ENCODE data around the gene TSPAN12. TPM values are rescaled to one million over a fixed set of nuclear protein-coding genes. Genes with fewer than 3 reads are reported as not detected.

TSPAN12 gene
- total RNA-seq, 1 donor = 1.8 TPM

- Histone ChIP-seq H3K27ac (ENCODE audit: low read depth, low read length) (no peak overlapping the region), H3K27me3 (ENCODE audit: insufficient read depth, low read length) (no peaks in the 10 kb centered on the region), H2AFZ (ENCODE audit: low read length) (no peak overlapping the region), H3K9me3 (ENCODE audit: low read depth, low read length) (no peaks in the 10 kb centered on the region), H3K4me3 (ENCODE audit: insufficient read depth, low read length) (no peak overlapping the region), H3K4me2 (ENCODE audit: insufficient read depth, low read length) (no peak overlapping the region), H3K79me2 (ENCODE audit: insufficient read depth, low read length) (no peaks in the 10 kb centered on the region), H3K4me1 (ENCODE audit: insufficient read depth, low read length) (no peaks in the 10 kb centered on the region), H4K20me1 (ENCODE audit: insufficient read depth, low read length) (no peaks in the 10 kb centered on the region), H3K36me3 (ENCODE audit: insufficient read depth, low read length) (no peaks in the 10 kb centered on the region)
- no peak for DNase-seq (ENCODE audit: insufficient read length, low spot score, missing footprints)
- no peak for TF ChIP-seq CTCF (IDR thresholded peaks at IDR 0.05; ENCODE audit: extremely low read depth, low read depth, low read length)
Observed at GRCh38 chr7:120799813-120800475, 58.0 kb downstream of the TSPAN12 start.

- Histone ChIP-seq H3K9me3 (ENCODE audit: low read depth, low read length) (no peaks in the 10 kb centered on the region), H3K27ac (ENCODE audit: low read depth, low read length) (no peak overlapping the region), H3K4me3 (ENCODE audit: insufficient read depth, low read length) (no peak overlapping the region), H3K4me2 (ENCODE audit: insufficient read depth, low read length) (no peak overlapping the region), H3K4me1 (ENCODE audit: insufficient read depth, low read length) (no peaks in the 10 kb centered on the region), H2AFZ (ENCODE audit: low read length) (no peak overlapping the region), H3K79me2 (ENCODE audit: insufficient read depth, low read length) (no peaks in the 10 kb centered on the region), H4K20me1 (ENCODE audit: insufficient read depth, low read length) (no peaks in the 10 kb centered on the region), H3K27me3 (ENCODE audit: insufficient read depth, low read length) (no peaks in the 10 kb centered on the region), H3K36me3 (ENCODE audit: insufficient read depth, low read length) (no peaks in the 10 kb centered on the region)
- DNase-seq (ENCODE audit: insufficient read length, low spot score, missing footprints) = no peak
- TF ChIP-seq CTCF (IDR thresholded peaks at IDR 0.05; ENCODE audit: extremely low read depth, low read depth, low read length) = no peak
Observed at GRCh38 chr7:120799147-120799546, 58.8 kb downstream of the TSPAN12 start.

GRCh38 chr7:120797026-120797645, 60.8 kb downstream of the TSPAN12 start:
- Histone ChIP-seq H3K4me2 (ENCODE audit: insufficient read depth, low read length) (no peak overlapping the region), H2AFZ (ENCODE audit: low read length) (no peak overlapping the region), H3K27ac (ENCODE audit: low read depth, low read length) (no peak overlapping the region), H3K9me3 (ENCODE audit: low read depth, low read length) (no peaks in the 10 kb centered on the region), H3K4me3 (ENCODE audit: insufficient read depth, low read length) (no peak overlapping the region), H3K79me2 (ENCODE audit: insufficient read depth, low read length) (no peaks in the 10 kb centered on the region), H3K27me3 (ENCODE audit: insufficient read depth, low read length) (no peaks in the 10 kb centered on the region), H4K20me1 (ENCODE audit: insufficient read depth, low read length) (no peaks in the 10 kb centered on the region), H3K36me3 (ENCODE audit: insufficient read depth, low read length) (no peaks in the 10 kb centered on the region), H3K4me1 (ENCODE audit: insufficient read depth, low read length) (no peaks in the 10 kb centered on the region)
- DNase-seq (ENCODE audit: insufficient read length, low spot score, missing footprints) = no peak
- TF ChIP-seq CTCF (IDR thresholded peaks at IDR 0.05; ENCODE audit: extremely low read depth, low read depth, low read length) = no peak

GRCh38 chr7:120794106-120794729, 63.7 kb downstream of the TSPAN12 start:
- DNase-seq (ENCODE audit: insufficient read length, low spot score, missing footprints) = no peak
- peak overlapping the region; percentile 36 for H2AFZ ChIP-seq (ENCODE audit: low read length)

More at GRCh38 chr7:120794106-120794729, 63.7 kb downstream of the TSPAN12 start:
- Histone ChIP-seq H4K20me1 (ENCODE audit: insufficient read depth, low read length) (no peaks in the 10 kb centered on the region), H3K9me3 (ENCODE audit: low read depth, low read length) (no peaks in the 10 kb centered on the region), H3K79me2 (ENCODE audit: insufficient read depth, low read length) (no peaks in the 10 kb centered on the region), H3K4me2 (ENCODE audit: insufficient read depth, low read length) (no peak overlapping the region), H3K4me3 (ENCODE audit: insufficient read depth, low read length) (no peak overlapping the region), H3K4me1 (ENCODE audit: insufficient read depth, low read length) (no peaks in the 10 kb centered on the region), H3K27me3 (ENCODE audit: insufficient read depth, low read length) (no peaks in the 10 kb centered on the region), H3K36me3 (ENCODE audit: insufficient read depth, low read length) (no peaks in the 10 kb centered on the region), H3K27ac (ENCODE audit: low read depth, low read length) (no peak overlapping the region)
- TF ChIP-seq CTCF (IDR thresholded peaks at IDR 0.05; ENCODE audit: extremely low read depth, low read depth, low read length) = no peak

Measured in osteoblast (primary cell).